GM12878 (cell line): ENCODE measurements around the gene ATP13A4.

Experiments used
- CBX3 ChIP-seq: fragments of 200-600 bp; sonication (generic); IDR thresholded peaks from 2 replicates; pipeline ENCODE4 v1.6.1; 2016; ENCODE audit warnings: low read depth, borderline replicate concordance
- CTCF ChIP-seq, 3 experiments: IDR thresholded peaks in 2 of 3; conservative IDR thresholded peaks in 1 of 3; 2 replicates each; pipeline ENCODE4 v1.5.1; 2011; ENCODE audit warnings: low read depth in 3 of 3, low read length in 3 of 3, mild to moderate bottlenecking in 3 of 3, control low read depth in 2 of 3, moderate library complexity in 2 of 3, inconsistent platforms in 1 of 3, mixed read lengths in 1 of 3; ENCODE audit not compliant: control insufficient read depth in 2 of 3, insufficient read depth in 1 of 3; ENCODE audit errors: extremely low read depth in 1 of 3
- FOXK2 ChIP-seq: fragments of 450-650 bp; IDR thresholded peaks from 2 replicates; pipeline ENCODE4 v1.6.1; 2017; ENCODE audit warnings: mild to moderate bottlenecking, moderate library complexity
- HCFC1 ChIP-seq: fragments of 150-350 bp; IDR thresholded peaks from 2 replicates; pipeline ENCODE4 v1.6.1; 2014; ENCODE audit warnings: low read length
- POLR2A ChIP-seq: IDR thresholded peaks from 2 replicates; pipeline ENCODE4 v1.6.1; 2011; ENCODE audit warnings: low read depth, mild to moderate bottlenecking, low read length
- POU2F2 ChIP-seq: IDR thresholded peaks from 3 replicates; pipeline ENCODE4 v1.6.1; 2011; ENCODE audit warnings: low read depth, mild to moderate bottlenecking, low read length, borderline replicate concordance
- RAD21 ChIP-seq: IDR thresholded peaks from 2 replicates; pipeline ENCODE4 v1.6.1; 2011; ENCODE audit warnings: mild to moderate bottlenecking, low read depth, low read length, moderate library complexity; ENCODE audit not compliant: insufficient read depth
- SIN3A ChIP-seq: IDR thresholded peaks from 2 replicates; pipeline ENCODE4 v1.6.1; 2012; ENCODE audit warnings: low read depth, low read length, improper control_type of control experiment
- ZBED1 ChIP-seq: IDR thresholded peaks from 2 replicates; pipeline ENCODE4 v1.6.1; 2016; ENCODE audit warnings: borderline replicate concordance

- TF ChIP-seq SIN3A (no peak), FOXK2 (no peak), CBX3 (no peak), POLR2A (no peak), HCFC1 (no peak), CTCF (IDR thresholded peaks at IDR 0.05 in 2 of 3, conservative IDR thresholded peaks at IDR 0.05 in 1 of 3; ENCODE audit: control insufficient read depth in 2 of 3, extremely low read depth in 1 of 3, insufficient read depth in 1 of 3, low read depth in 3 of 3, low read length in 3 of 3) (no peak), ZBED1 (no peak), POU2F2 (no peak), RAD21 (no peak)
Measured at GRCh38 chr3:193594946-193595689, 40.4 kb upstream of the ATP13A4 start.
